SIG-M5 (cell line): Measurements from ENCODE around the gene ACAP3.

ENCODE experiments used
- DNase-seq: peaks from one replicate; lab custom pipeline; 2025; lab: John Stamatoyannopoulos, UW

Gene ACAP3, protein sequence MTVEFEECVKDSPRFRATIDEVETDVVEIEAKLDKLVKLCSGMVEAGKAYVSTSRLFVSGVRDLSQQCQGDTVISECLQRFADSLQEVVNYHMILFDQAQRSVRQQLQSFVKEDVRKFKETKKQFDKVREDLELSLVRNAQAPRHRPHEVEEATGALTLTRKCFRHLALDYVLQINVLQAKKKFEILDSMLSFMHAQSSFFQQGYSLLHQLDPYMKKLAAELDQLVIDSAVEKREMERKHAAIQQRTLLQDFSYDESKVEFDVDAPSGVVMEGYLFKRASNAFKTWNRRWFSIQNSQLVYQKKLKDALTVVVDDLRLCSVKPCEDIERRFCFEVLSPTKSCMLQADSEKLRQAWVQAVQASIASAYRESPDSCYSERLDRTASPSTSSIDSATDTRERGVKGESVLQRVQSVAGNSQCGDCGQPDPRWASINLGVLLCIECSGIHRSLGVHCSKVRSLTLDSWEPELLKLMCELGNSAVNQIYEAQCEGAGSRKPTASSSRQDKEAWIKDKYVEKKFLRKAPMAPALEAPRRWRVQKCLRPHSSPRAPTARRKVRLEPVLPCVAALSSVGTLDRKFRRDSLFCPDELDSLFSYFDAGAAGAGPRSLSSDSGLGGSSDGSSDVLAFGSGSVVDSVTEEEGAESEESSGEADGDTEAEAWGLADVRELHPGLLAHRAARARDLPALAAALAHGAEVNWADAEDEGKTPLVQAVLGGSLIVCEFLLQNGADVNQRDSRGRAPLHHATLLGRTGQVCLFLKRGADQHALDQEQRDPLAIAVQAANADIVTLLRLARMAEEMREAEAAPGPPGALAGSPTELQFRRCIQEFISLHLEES

DNA sequence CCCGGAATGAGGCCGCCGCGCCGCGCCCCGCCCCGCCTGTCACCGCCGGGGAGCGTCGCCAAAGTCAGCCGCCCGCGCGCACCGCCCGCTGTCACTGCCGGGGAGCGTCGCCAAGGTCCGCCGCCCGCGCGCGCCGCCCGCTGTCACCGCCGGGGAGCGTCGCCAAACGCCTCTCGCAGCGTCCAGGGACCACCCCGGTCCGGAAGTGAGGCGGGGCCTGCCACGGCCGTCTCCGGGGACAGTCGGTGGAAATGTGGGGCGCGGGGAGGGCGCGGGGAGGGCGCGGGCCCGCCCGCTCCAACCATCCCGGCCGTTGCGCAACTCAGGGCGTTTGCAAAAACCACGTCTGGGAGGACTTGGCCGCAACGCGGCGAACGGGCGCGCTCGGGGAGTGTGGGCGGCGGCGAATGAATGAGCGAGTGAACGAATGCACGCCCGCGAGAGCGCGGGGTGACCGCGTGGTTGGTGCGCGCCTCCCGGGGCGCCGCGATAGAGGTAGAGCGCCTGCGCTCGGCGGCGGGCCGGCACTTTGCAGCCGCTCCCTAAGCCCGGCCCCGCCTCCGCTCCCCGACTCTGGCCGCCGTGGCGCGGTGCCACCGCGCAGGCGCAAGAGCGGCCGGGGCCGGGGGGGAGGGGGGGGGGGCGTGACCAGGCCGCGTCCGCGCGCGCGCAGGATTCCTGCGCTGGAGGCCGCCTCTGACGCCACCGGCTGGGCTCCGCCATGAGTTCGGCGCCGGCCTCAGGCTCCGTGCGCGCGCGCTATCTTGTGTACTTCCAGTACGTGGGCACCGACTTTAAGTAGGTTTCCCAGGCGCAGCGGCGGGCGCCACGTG, at the start of gene ACAP3, which contains the start of gene PUSL1:
Gene ACAP3, minus strand, starts transcription at position 8 of the 833 bp plus-strand sequence. CDS start 115 bp downstream, outside the sequence.
Gene PUSL1, plus strand, starts transcription at position 675 of the 833 bp plus-strand sequence. Its CDS starts 47 bp downstream, at position 722.
- peak; percentile 55 for DNase-seq

DNA sequence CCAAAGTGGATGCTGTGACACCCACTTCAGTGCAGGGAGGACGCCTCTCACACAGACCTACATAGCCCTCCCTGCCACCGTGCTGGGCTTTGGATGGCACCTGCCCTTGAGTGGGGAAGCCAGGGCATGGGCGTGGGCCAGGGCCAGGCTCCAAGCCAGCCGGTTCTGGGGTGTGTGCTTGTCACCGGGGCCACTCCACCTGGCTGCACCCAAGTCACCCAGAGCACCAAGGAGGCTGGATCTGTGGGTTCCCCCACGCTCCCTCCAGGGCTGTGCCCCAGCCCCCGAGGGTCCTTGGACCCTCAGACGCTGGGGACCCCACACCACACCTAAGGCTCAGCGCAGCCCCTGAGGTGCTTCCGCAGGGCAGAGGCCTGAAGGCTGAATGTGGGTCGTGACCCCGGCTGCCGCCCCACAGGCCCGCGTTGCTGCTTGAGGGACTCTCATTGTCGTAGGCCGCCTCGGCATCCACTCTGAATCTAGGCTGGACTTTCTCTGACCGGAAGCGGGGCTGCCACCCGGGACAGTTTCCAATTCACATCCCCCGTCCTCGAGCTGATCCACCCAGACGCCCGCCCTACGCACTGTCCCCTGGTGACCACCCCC, 49.2 kb upstream of the ACAP3 start:
- no peak for DNase-seq

GRCh38 chr1:1356166-1356795, 48.6 kb upstream of the ACAP3 start:
- DNase-seq = no peak

DNA sequence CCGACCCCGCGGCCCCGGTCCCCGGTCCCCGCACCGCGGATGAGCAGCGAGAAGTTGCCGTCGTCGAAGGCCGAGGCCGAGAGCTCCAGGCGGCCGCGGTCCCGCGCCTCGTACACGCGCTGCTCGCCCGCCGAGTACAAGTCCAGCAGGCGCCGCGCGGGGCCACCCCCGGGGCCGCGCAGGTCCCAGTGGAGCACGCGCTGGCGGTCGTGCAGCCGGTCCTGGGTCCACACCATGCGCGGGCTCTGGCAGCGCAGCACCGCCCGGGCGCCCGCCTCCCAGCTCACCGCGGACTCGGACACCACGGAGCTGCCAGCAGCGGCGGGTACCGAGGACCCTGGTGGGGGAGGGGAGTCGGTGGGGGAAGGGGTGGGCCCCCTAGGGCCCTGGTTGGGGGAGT, 47.7 kb upstream of the ACAP3 start:
- no peak for DNase-seq

DNA sequence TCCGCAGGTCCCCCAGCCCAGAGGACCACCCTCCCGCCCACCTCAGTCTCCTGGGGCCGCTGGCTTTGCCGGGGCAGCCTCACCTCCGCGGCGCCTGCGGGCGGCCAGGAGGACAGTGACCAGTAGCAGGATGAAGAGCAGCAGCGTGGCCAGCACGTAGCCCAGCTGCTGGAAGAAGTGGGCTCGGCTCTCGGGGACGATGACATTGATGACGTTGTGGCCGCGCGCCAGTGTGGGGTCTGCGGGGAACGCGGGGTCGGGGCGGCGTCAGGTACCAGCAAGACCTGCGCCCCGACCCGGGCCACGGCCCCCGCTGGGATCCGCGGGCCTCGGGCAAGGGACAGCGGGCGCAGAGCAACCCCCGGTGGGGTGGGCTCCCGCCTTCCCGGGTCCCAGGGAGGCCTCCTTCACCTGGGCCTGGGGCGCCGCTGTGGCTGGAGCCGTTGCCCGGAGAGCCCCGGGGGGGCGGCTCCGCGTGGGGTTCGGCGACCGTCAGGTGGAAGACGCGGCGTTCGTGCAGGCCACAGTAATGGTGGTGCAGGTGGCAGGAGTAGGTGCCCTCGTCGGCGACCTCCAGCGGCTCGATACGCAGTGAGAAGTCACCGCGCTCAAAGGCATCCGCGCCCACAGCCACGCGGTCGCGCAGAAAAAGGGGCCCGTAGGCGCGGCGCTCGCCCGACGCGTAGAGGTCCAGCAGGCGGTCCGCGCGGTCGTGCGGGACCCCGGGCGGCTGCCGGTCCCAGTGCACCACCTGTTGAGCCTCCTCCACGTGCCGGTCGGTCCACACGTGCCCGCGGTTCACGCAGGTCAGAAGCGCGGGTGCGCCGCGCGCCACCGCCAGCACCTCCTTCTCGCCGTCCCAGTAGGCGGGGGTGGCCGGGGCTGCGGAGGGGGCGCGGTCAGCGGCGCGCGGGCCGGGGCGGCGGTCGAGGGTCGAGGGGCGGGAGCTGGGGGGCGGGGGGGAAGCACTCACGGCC, 46.8 kb upstream of the ACAP3 start:
- no peak for DNase-seq

DNA sequence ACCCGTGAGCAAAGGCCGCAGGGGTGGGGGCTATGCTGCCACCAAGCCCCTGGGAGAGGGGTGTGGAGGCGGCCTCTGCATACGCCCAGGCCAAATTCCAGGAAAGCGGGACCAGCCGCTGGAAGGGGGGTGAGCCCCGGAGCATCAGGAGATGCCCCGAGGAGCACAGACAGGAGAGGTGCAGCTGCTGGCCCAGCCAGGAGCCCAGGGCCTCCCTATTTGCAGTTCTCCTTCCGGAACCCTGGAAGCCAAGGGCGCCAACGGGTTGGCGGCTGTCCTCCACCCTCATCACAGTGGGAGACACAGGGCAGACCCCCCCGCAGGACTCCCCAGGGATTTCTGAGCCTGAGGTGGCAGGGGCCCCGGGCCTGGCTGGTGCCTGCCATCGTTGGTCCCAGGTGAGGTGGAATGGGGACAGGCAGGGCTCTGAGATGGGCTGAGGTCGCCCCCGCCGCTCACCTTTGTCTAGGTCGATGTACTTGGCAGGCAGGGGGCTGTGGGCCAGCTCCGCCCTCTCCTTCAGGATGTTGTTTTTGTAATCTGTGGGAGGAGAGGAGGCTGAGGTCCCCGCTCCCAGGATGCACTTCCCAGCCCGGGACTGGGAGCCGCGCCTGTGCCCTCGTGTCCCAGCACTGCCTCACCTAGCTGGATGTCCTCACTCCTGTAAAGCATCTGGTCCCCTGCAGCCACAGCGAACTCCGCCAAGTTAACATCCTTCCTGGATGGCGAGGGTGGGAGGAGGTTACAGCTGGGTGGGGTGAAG, 45.8 kb upstream of the ACAP3 start:
- no peak for DNase-seq

DNA sequence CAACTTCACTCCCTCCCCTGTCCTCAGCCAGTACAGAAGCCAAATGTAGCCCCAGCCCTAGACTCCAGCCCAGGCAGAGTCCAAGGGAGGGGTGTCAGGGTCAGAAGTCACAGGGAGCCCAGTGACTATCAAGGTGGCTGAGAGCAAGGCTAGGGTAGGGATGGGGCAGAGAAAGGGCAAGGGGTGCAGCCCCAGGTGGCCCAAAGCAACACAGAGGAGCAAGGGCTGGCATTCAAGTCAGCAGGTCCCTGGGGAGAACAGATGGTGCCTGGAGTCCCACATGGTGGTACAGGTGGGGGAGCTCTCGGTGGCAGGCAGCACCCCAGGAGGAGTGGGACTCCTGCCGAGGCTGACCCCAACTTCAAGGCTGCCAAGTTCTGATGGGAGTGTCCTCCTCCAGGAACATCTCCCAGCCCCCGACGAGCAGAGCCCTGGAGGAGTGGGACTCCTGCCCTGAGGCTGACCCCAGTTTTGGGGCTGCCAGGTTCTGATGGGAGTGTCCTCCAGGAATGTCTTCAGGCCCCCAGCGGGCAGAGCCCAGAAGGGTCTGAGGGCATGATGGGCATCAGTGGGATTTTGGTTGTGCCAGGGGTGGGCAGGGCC, 45.2 kb upstream of the ACAP3 start:
- DNase-seq = no peak

DNA sequence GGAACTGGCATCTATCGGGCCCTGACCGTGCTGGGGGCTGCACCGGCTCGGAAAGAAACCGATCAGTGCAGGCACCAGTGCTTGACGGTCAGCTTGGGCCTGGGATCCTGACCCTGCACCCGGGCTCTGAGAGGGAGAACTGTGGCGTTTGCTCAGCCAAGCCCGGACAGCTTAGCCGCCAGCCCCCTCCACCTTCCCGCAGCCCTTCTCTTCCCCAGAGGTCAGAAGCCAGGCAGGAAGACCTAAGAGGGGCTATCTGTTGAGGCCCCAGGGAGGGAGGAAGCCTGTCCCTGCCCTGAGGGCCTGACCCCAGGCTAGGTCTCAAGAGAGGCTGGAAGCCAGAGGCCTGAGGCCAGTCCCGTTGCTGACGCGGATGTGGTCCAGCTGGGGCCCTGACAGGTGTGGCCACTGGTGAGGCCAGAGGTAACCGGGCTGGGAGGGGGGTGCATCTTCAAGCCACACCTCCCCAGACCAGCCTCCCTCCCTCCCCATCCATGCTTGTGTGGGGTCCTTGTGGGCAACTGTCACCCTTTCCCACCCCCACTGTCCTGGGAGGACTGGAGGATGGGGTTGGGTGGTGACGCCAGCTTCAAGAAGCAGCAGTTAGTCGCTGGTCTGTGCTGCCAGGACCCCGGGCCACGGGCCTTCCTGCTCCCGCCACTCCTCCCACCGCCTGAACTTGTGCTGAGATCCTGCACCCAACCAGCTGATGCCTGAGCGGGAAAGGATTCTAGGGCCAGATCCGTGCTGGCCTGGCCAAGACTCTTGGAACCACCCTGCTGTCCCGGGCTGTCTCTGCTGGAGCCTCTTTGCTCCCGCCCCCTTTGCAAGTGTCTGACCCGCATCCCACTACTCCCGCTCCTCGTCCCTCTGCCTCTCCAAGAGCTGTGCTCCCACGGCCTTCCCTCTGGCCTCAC, 44.0 kb upstream of the ACAP3 start:
- no peak for DNase-seq

GRCh38 chr1:1349256-1350012, 41.7 kb upstream of the ACAP3 start, which contains the start of gene DVL1:
TSS of gene DVL1 (minus strand) at chr1:1349418. CDS start at chr1:1349065, 353 bp downstream.
- no peak for DNase-seq

- no peak for DNase-seq
These were observed 40.9 kb upstream of the ACAP3 start for GRCh38 chr1:1348420-1349255.

DNA sequence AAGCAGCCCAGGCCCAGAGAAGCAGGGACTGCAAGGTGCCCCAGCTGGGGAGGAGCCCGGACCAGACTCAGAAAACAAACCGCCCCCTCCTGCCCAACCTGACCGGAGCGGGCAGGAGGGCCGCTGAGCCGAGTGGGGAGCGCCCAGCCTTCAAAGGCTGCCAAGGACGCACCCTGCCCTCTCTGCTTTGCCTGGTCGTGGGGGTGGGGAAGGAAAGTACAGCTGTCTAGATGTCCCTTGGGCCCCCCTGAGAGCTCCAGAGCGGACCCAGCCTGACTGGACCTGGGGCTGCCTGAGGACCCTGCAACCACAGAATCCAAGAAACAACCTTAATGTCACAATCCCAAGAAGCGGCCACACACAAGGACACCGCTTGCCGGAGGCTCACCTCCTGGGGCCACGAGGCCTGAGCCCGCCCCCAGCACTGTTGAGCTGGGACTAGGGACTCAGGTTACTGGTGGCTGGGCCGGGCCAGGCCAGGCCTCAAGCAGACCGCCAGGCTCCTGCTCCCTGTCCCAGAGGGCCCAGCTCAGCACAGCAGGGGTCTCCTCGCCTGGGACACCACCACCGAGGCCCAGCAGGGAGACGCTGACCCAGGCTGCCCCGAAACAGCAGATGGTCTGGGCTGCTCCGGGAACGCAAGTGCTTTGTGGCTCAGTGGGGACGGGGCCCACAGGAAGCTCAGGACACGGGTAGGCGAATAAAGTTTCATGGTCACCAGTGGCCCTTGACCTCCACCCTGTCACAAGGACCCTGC, 40.1 kb upstream of the ACAP3 start:
- DNase-seq = no peak

GRCh38 chr1:1347026-1347595, 39.4 kb upstream of the ACAP3 start:
- no peak for DNase-seq

GRCh38 chr1:1346501-1346890, 38.8 kb upstream of the ACAP3 start:
- no peak for DNase-seq

GRCh38 chr1:1345860-1346500, 38.2 kb upstream of the ACAP3 start:
- DNase-seq = no peak
